ENCODE data around the gene MAD1L1. TPM values are rescaled to one million over a fixed set of nuclear protein-coding genes. Genes with fewer than 3 reads are reported as not detected.

Gene MAD1L1
- total RNA-seq, 1 donor from 2014 or later: 32.7 TPM

DNA sequence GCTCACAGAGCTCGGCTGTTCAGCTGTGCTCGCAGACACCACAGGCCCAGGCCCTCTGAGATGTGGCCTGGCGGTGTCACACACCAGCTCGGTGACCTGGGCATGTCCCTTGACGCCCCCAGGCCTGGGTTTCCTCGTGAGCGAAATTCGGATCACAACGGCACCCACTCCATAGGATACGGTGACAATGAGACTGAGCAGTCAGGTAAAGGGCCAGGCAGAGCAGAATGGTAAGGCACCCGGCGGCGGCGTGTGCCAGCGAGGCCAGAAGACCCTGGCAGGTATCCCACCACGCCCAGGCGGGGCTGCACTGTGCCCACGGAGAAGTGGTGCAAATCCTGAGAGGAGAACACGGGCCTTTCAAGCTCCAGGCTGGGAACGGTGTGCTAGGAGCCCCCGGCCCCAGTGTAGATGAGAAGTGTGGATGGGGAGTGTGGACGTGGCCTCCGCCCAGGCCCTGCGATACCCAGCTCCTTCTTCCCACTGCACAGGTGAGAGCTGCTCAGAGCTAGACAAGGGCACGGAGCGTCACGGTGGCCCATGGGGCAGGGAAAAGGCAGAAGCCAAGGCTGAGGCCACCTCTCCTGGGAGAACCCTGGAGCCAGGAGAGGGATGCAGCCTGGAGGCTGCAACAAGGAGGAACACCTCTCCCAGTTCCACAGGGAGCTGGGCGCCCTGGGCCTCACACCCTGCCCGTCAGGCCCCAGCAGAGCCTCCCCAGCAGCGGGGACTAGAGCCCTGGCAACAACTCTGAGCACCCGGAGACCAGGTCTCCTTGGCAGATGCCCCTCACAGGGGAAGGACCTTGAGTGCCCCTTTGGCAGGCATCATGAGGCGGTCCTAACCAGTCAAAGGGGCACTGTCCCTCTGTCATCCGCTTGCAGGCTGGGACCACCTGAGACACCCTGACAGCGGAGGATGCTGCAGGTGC lies 219.1 kb downstream of the MAD1L1 start:
- TF ChIP-seq, protein P1, sequence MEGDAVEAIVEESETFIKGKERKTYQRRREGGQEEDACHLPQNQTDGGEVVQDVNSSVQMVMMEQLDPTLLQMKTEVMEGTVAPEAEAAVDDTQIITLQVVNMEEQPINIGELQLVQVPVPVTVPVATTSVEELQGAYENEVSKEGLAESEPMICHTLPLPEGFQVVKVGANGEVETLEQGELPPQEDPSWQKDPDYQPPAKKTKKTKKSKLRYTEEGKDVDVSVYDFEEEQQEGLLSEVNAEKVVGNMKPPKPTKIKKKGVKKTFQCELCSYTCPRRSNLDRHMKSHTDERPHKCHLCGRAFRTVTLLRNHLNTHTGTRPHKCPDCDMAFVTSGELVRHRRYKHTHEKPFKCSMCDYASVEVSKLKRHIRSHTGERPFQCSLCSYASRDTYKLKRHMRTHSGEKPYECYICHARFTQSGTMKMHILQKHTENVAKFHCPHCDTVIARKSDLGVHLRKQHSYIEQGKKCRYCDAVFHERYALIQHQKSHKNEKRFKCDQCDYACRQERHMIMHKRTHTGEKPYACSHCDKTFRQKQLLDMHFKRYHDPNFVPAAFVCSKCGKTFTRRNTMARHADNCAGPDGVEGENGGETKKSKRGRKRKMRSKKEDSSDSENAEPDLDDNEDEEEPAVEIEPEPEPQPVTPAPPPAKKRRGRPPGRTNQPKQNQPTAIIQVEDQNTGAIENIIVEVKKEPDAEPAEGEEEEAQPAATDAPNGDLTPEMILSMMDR (IDR thresholded peaks at IDR 0.05): no peak
- no peak overlapping the region for H3K27ac Mint-ChIP-seq (ENCODE audit: unreplicated experiment)
- H3K36me3 Mint-ChIP-seq (ENCODE audit: unreplicated experiment): peaks cover 8% of the 10 kb centered on the region

DNA sequence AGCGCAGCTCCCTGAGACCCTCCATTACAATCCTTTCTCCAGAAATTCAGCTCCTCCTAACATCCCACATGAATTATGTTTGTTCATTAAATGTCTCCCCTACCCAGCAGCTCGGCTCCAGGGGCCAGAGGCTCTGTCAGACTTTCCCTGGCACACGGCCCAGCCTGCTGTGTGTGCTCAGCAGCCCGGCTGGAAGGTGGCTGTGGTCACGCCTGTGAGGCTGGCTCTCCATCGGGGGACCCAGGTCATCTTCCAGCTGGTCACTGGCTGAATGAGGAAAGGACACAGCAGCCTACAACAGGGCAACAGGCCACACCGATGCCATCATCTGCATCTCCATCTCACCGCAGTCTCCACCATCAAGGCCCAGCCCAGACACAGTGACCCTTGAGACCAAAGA lies 219.8 kb downstream of the MAD1L1 start:
- TF ChIP-seq, protein P1 (IDR thresholded peaks at IDR 0.05): no peak
- H3K4me3 Mint-ChIP-seq (ENCODE audit: unreplicated experiment): no peak overlapping the region
- H3K36me3 Mint-ChIP-seq (ENCODE audit: unreplicated experiment): peaks cover 8% of the 10 kb centered on the region
- H3K27me3 Mint-ChIP-seq (ENCODE audit: unreplicated experiment): no peaks in the 10 kb centered on the region
- no peaks in the 10 kb centered on the region for H3K9me3 Mint-ChIP-seq (ENCODE audit: unreplicated experiment)
- H3K4me1 Mint-ChIP-seq (ENCODE audit: unreplicated experiment): peaks cover 15% of the 10 kb centered on the region
- peak overlapping the region; percentile 5 for H3K27ac Mint-ChIP-seq (ENCODE audit: unreplicated experiment)
- DNase-seq (ENCODE audit: extremely low spot score, unreplicated experiment): no peak

More for the DNA sequence above, 219.1 kb downstream of the MAD1L1 start:
- Mint-ChIP-seq H3K27me3 (ENCODE audit: unreplicated experiment) (no peaks in the 10 kb centered on the region), H3K4me1 (ENCODE audit: unreplicated experiment) (peaks cover 21% of the 10 kb centered on the region), H3K4me3 (ENCODE audit: unreplicated experiment) (no peak overlapping the region), H3K9me3 (ENCODE audit: unreplicated experiment) (no peaks in the 10 kb centered on the region)
- DNase-seq (ENCODE audit: extremely low spot score, unreplicated experiment): no peak

DNA sequence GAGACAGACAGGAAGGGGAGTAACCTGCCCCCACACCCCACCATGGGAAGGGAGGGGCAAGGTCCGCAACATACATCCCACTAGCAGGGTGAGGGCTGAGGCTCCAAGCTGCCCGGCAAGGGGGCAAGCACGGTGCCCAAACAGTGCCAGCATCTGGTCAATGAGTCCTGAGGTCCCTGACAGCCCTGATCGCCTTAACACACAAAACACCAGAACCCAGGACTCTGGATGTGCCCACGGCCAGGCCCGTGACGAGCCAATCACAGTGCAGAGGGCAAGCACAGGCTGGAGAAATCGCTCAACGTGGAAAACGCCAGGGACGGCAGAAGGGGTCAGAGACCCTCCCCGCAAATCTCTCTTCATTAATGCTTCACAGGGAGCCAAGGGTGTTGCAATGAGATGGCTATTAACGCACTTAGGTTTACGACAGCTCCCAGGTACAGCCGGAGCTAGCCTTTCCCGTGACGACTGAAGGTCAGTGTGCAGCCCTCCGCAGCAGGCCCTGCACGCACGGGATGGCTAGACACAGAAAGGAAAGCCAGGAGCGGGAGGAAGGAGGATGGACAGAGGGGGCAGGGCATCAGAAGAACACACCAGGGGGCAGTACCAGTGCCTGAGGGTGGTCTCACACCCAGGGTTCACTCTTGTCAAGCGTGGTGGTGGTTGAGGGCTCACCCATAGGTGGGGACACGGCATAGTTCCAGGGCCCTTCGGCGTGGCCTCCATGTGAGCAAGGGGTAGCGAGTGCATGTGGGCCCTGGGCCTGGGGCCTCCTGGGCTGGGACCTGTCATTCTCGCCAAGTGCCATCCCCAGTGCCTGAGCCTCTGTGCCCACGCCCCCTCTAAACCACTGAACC lies 220.5 kb downstream of the MAD1L1 start:
- DNase-seq (ENCODE audit: extremely low spot score, unreplicated experiment): no peak
- TF ChIP-seq, protein P1 (IDR thresholded peaks at IDR 0.05): no peak
- H3K9me3 Mint-ChIP-seq (ENCODE audit: unreplicated experiment): no peaks in the 10 kb centered on the region
- H3K27ac Mint-ChIP-seq (ENCODE audit: unreplicated experiment): no peak overlapping the region
- H3K4me1 Mint-ChIP-seq (ENCODE audit: unreplicated experiment): peaks cover 12% of the 10 kb centered on the region
- no peak overlapping the region for H3K4me3 Mint-ChIP-seq (ENCODE audit: unreplicated experiment)
- no peaks in the 10 kb centered on the region for H3K27me3 Mint-ChIP-seq (ENCODE audit: unreplicated experiment)
- H3K36me3 Mint-ChIP-seq (ENCODE audit: unreplicated experiment): peaks cover 8% of the 10 kb centered on the region

DNA sequence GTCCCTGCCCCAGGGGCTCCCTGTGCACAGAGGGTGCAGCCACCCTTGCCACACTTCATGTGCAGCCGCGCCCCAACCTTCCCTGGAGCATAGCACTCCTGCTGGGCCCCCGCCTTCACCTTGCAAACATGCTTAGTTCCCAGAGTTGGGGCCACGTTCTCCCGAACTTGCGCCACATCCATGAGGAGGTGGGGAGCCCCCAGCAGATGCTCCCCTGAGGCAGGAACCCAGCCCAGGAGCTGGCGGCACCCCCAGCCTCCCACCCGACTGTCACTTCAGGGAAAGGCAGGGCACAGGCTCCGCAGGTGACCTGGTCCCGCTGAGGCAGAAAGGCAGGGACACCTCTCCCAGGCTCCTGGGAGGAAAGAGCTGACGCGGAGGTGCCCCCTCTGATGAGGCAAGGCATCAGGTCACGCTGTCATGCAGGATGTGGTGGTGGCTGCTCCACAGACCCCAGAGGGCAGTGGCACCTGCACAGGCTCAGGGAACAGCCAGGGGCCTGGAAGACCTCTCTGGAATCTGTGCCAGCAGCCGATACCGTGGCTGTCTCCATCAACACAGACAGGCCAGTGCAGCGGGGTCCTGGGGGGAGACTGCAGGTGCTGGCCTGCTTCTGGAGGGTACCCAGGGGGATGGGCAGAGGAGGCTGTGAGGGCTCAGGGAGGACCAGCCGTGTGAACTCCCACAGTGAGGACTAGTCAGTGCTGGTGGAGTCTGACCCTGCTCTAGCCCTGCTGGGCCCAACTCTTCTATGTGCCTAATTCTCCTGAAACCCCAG lies 221.3 kb downstream of the MAD1L1 start:
- H3K9me3 Mint-ChIP-seq (ENCODE audit: unreplicated experiment): no peaks in the 10 kb centered on the region
- H3K4me1 Mint-ChIP-seq (ENCODE audit: unreplicated experiment): peaks cover 13% of the 10 kb centered on the region
- DNase-seq (ENCODE audit: extremely low spot score, unreplicated experiment): no peak
- peaks cover 8% of the 10 kb centered on the region for H3K36me3 Mint-ChIP-seq (ENCODE audit: unreplicated experiment)
- no peaks in the 10 kb centered on the region for H3K27me3 Mint-ChIP-seq (ENCODE audit: unreplicated experiment)
- H3K27ac Mint-ChIP-seq (ENCODE audit: unreplicated experiment): no peak overlapping the region
- H3K4me3 Mint-ChIP-seq (ENCODE audit: unreplicated experiment): no peak overlapping the region
- TF ChIP-seq, protein P1 (IDR thresholded peaks at IDR 0.05): no peak

Measured in osteocyte (in vitro differentiated cells).